PFSK-1 (cell line): ENCODE results near the gene ING1.

Experiments
- FOXP2 ChIP-seq: optimal IDR thresholded peaks from 2 replicates; pipeline ENCODE3; 2011; ENCODE audit warnings: borderline replicate concordance, control low read depth, inconsistent platforms; ENCODE audit not compliant: insufficient read depth; ENCODE audit errors: extremely low read length, extremely low read depth
- POLR2AphosphoS5 ChIP-seq: IDR thresholded peaks from 2 replicates; pipeline ENCODE4 v1.6.1; 2012; ENCODE audit warnings: low read depth, mild to moderate bottlenecking, control low read depth, low read length, moderate library complexity
- REST ChIP-seq, 2 experiments: IDR thresholded peaks; 2 replicates each; pipeline versions ENCODE4 v1.6.1 to v1.8.0; 2011 to 2012; ENCODE audit warnings: low read depth in 2 of 2, low read length in 2 of 2, control low read depth in 1 of 2, inconsistent platforms in 1 of 2, mild to moderate bottlenecking in 1 of 2, moderate library complexity in 1 of 2; ENCODE audit not compliant: insufficient read depth in 1 of 2
- SIN3A ChIP-seq: IDR thresholded peaks from 2 replicates; pipeline ENCODE4 v1.6.1; 2012; ENCODE audit warnings: mild to moderate bottlenecking, low read length, moderate library complexity, borderline replicate concordance; ENCODE audit not compliant: insufficient read depth
- TAF1 ChIP-seq: IDR thresholded peaks from 2 replicates; pipeline ENCODE4 v1.6.1; 2012; ENCODE audit warnings: low read length, control low read depth, borderline replicate concordance; ENCODE audit not compliant: insufficient read depth

ING1 gene

GRCh38 chr13:110767476-110767875 lies 54.0 kb downstream of the ING1 start:
- no peak for TF ChIP-seq SIN3A
- no peak for TF ChIP-seq TAF1
- TF ChIP-seq REST (IDR thresholded peaks at IDR 0.05; ENCODE audit: insufficient read depth in 1 of 2, low read depth in 2 of 2, low read length in 2 of 2): no peak
- TF ChIP-seq FOXP2: no peak
- TF ChIP-seq POLR2AphosphoS5: no peak

- TF ChIP-seq FOXP2 (no peak), POLR2AphosphoS5 (no peak), TAF1 (no peak), SIN3A (no peak), REST (IDR thresholded peaks at IDR 0.05; ENCODE audit: insufficient read depth in 1 of 2, low read depth in 2 of 2, low read length in 2 of 2) (no peak)
Observed at GRCh38 chr13:110769097-110769496, 55.6 kb downstream of the ING1 start.

GRCh38 chr13:110770678-110771077 lies 57.2 kb downstream of the ING1 start:
- TF ChIP-seq REST (IDR thresholded peaks at IDR 0.05; ENCODE audit: insufficient read depth in 1 of 2, low read depth in 2 of 2, low read length in 2 of 2) (no peak), TAF1 (no peak), FOXP2 (no peak), POLR2AphosphoS5 (no peak), SIN3A (no peak)

- no peak for TF ChIP-seq SIN3A
- no peak for TF ChIP-seq REST (IDR thresholded peaks at IDR 0.05; ENCODE audit: insufficient read depth in 1 of 2, low read depth in 2 of 2, low read length in 2 of 2)
- no peak for TF ChIP-seq TAF1
- TF ChIP-seq POLR2AphosphoS5: no peak
- no peak for TF ChIP-seq FOXP2
Observed at GRCh38 chr13:110771194-110771593, 57.7 kb downstream of the ING1 start.
